Measurements from ENCODE around the gene MARK2.

DNA sequence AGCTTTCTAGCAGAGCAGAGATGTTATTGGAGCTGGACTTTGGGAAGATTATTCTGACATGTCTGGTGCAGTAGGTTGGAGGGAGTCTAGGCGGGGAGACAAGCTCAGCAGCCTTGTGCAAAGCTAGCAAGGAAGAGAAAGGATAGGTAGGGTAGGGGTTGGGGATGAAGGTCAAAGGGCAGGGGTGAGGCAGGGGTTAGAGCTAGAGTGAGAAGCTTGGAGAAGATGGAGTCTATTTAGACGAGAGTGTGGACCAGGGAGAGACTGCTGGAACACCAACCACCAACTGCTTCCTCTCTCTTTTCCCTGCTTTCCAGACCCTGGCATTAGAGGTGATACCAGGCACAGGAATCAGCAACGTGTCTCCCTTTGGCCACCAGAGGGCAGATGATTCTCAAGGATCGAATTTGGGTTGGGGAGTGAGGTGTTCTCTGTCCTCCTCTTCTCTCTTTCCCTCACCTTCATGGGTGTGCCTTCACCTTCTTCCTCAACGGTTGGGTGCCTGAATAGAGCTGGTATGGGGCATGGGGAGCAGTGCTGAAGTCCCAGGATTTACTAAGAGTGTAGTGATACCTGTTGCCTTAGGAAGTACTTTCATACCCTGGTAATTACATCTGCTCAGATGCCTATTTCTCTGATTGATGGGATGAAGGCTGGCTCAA, 1.8 kb upstream of the MARK2 start:
- TF ChIP-seq, protein P1, sequence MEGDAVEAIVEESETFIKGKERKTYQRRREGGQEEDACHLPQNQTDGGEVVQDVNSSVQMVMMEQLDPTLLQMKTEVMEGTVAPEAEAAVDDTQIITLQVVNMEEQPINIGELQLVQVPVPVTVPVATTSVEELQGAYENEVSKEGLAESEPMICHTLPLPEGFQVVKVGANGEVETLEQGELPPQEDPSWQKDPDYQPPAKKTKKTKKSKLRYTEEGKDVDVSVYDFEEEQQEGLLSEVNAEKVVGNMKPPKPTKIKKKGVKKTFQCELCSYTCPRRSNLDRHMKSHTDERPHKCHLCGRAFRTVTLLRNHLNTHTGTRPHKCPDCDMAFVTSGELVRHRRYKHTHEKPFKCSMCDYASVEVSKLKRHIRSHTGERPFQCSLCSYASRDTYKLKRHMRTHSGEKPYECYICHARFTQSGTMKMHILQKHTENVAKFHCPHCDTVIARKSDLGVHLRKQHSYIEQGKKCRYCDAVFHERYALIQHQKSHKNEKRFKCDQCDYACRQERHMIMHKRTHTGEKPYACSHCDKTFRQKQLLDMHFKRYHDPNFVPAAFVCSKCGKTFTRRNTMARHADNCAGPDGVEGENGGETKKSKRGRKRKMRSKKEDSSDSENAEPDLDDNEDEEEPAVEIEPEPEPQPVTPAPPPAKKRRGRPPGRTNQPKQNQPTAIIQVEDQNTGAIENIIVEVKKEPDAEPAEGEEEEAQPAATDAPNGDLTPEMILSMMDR (IDR thresholded peaks at IDR 0.05) = peak; percentile 84 to 98 (median 97)
- peak in 2 of 3 donors; percentile 64 to 67 for TF ChIP-seq POLR2AphosphoS5 (IDR thresholded peaks at IDR 0.05)
- TF ChIP-seq POLR2A (IDR thresholded peaks at IDR 0.05) = no peak
